ENCODE data around the gene S100A1.

GRCh38 chr1:153616144-153616916, 11.9 kb upstream of the S100A1 start, which contains the start of gene S100A14:
- TF ChIP-seq, protein P1, sequence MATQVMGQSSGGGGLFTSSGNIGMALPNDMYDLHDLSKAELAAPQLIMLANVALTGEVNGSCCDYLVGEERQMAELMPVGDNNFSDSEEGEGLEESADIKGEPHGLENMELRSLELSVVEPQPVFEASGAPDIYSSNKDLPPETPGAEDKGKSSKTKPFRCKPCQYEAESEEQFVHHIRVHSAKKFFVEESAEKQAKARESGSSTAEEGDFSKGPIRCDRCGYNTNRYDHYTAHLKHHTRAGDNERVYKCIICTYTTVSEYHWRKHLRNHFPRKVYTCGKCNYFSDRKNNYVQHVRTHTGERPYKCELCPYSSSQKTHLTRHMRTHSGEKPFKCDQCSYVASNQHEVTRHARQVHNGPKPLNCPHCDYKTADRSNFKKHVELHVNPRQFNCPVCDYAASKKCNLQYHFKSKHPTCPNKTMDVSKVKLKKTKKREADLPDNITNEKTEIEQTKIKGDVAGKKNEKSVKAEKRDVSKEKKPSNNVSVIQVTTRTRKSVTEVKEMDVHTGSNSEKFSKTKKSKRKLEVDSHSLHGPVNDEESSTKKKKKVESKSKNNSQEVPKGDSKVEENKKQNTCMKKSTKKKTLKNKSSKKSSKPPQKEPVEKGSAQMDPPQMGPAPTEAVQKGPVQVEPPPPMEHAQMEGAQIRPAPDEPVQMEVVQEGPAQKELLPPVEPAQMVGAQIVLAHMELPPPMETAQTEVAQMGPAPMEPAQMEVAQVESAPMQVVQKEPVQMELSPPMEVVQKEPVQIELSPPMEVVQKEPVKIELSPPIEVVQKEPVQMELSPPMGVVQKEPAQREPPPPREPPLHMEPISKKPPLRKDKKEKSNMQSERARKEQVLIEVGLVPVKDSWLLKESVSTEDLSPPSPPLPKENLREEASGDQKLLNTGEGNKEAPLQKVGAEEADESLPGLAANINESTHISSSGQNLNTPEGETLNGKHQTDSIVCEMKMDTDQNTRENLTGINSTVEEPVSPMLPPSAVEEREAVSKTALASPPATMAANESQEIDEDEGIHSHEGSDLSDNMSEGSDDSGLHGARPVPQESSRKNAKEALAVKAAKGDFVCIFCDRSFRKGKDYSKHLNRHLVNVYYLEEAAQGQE (IDR thresholded peaks at IDR 0.05; ENCODE audit: low read depth, low read length), result no peak
- no peak for TF ChIP-seq RXRA (IDR thresholded peaks at IDR 0.05; ENCODE audit: borderline replicate concordance, low read depth)
- TF ChIP-seq CTCF (IDR thresholded peaks at IDR 0.05), result no peak
- no peak for TF ChIP-seq CHD2 (IDR thresholded peaks at IDR 0.05; ENCODE audit: low read length, partially characterized antibody)
- TF ChIP-seq ZBTB33 (IDR thresholded peaks at IDR 0.05; ENCODE audit: borderline replicate concordance, low read depth), result no peak
- no peak for TF ChIP-seq RFX5 (IDR thresholded peaks at IDR 0.05; ENCODE audit: low read length)
- no peak for TF ChIP-seq EP300 (IDR thresholded peaks at IDR 0.05; ENCODE audit: borderline replicate concordance in 1 of 2, low read depth in 1 of 2, low read length in 1 of 2)
- no peak for TF ChIP-seq YY1 (IDR thresholded peaks at IDR 0.05; ENCODE audit: low read depth)
- TF ChIP-seq JUND (IDR thresholded peaks at IDR 0.05), result no peak
- TF ChIP-seq EZH2phosphoT487 (IDR thresholded peaks at IDR 0.05; ENCODE audit: borderline replicate concordance, low read depth), result no peak
- TF ChIP-seq, protein P2, sequence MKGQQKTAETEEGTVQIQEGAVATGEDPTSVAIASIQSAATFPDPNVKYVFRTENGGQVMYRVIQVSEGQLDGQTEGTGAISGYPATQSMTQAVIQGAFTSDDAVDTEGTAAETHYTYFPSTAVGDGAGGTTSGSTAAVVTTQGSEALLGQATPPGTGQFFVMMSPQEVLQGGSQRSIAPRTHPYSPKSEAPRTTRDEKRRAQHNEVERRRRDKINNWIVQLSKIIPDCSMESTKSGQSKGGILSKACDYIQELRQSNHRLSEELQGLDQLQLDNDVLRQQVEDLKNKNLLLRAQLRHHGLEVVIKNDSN (IDR thresholded peaks at IDR 0.05; ENCODE audit: borderline replicate concordance, low read depth), result no peak
- no peak for TF ChIP-seq POLR2AphosphoS5 (IDR thresholded peaks at IDR 0.05; ENCODE audit: low read depth, low read length)
